ENCODE measurements around the gene RELA. TPM values are rescaled to one million over a fixed set of nuclear protein-coding genes. Genes with fewer than 3 reads are reported as not detected.
"Not testable (repeated sequence)": the region's sequence is repeated elsewhere in the genome, so short reads cannot be mapped to it uniquely, and the experiment has no call there.

Gene RELA
- total and polyA plus RNA-seq, 4 donors, result 14.5 to 57.7 (median 41.7) TPM

- H3K4me3 ChIP-seq (ENCODE audit: low read depth, low read length), result no peak overlapping the region
- peaks cover 53% of the 10 kb centered on the region for H3K36me3 ChIP-seq (ENCODE audit: control insufficient read depth, insufficient read depth, low read length)
These were observed 20.6 kb downstream of the RELA start for GRCh38 chr11:65642014-65642671.

GRCh38 chr11:65641297-65642013, 21.3 kb downstream of the RELA start:
- WGBS (ENCODE audit: insufficient coverage), result 89% methylated on average over 15 of the region's 16 CpGs
- no peaks in the 10 kb centered on the region for H3K9me3 ChIP-seq (ENCODE audit: control insufficient read depth, insufficient read depth, low read length)
- peaks cover 6% of the 10 kb centered on the region for H3K27me3 ChIP-seq (ENCODE audit: control insufficient read depth, insufficient read depth, low read length)
- peaks cover 60% of the 10 kb centered on the region for H3K36me3 ChIP-seq (ENCODE audit: control insufficient read depth, insufficient read depth, low read length)
- peaks cover 64% of the 10 kb centered on the region for H3K4me1 ChIP-seq (ENCODE audit: control insufficient read depth, insufficient read depth, low read length)
- H3K27ac ChIP-seq (ENCODE audit: low read depth, low read length), result no peak overlapping the region
- no peak overlapping the region for H3K4me3 ChIP-seq (ENCODE audit: low read depth, low read length)
- DNase-seq (ENCODE audit: low read depth in 4 of 6, low spot score in 6 of 6), result no peak

More at GRCh38 chr11:65642014-65642671, 20.6 kb downstream of the RELA start:
- Histone ChIP-seq H3K9me3 (ENCODE audit: control insufficient read depth, insufficient read depth, low read length) (no peaks in the 10 kb centered on the region), H3K27ac (ENCODE audit: low read depth, low read length) (no peak overlapping the region), H3K4me1 (ENCODE audit: control insufficient read depth, insufficient read depth, low read length) (peaks cover 60% of the 10 kb centered on the region), H3K27me3 (ENCODE audit: control insufficient read depth, insufficient read depth, low read length) (peaks cover 10% of the 10 kb centered on the region)
- DNase-seq (ENCODE audit: low read depth in 4 of 6, low spot score in 6 of 6), result peak in 1 of 6 donors; percentile 47
- 18% methylated on average over 49 of the region's 49 CpGs for WGBS (ENCODE audit: insufficient coverage)

- Histone ChIP-seq H3K27ac (ENCODE audit: low read depth, low read length) (peak overlapping the region; percentile 57), H3K9me3 (ENCODE audit: control insufficient read depth, insufficient read depth, low read length) (no peaks in the 10 kb centered on the region), H3K36me3 (ENCODE audit: control insufficient read depth, insufficient read depth, low read length) (peaks cover 60% of the 10 kb centered on the region), H3K27me3 (ENCODE audit: control insufficient read depth, insufficient read depth, low read length) (no peaks in the 10 kb centered on the region), H3K4me3 (ENCODE audit: low read depth, low read length) (no peak overlapping the region), H3K4me1 (ENCODE audit: control insufficient read depth, insufficient read depth, low read length) (peaks cover 65% of the 10 kb centered on the region)
- 86% methylated on average over 34 of the region's 35 CpGs for WGBS (ENCODE audit: insufficient coverage)
- DNase-seq (ENCODE audit: low read depth in 4 of 6, low spot score in 6 of 6), result peak in 1 of 6 donors; percentile 31
These were observed 22.0 kb downstream of the RELA start for GRCh38 chr11:65640483-65641296.

DNA sequence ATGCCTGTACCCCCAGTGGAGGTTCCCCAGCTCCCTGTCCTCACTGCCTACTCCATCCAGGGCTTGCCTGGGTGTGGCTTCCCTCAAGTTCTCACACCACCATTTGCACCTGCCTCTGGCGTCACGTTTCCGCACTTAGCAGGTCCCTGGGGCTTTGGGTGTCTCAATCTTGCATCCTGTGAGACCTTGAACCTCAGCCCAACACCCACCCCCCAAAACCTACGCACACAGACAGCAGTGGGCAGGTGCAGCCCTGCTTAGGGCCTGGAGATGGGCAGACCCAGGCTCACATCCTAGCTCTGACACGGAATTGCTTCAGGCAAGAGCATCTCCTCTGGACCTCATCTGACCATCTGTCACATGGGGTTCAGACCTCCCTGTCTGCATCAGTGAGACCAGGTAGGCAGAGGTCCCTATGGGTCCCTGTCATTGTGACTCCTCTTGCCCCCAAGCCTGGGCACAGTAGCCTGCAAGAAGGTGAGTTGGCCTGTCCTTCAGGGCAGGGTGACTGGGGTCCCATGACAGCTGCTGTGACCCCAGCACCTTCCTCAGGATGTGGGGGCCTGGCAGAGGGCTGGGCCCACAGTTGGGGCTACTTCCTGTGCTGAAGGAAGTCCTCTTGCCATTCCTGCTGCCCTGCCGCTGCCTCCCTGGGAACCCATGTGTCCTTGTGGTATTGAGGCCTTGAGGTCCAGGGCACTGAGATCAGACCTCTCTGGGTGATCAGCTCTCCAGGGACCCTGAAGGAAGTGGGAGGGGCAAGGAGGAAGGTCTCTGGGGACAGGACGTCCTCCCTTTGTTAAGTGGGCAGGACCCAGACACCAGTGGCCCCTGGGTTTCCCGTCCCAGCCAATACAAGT, 22.9 kb downstream of the RELA start:
- no peaks in the 10 kb centered on the region for H3K9me3 ChIP-seq (ENCODE audit: control insufficient read depth, insufficient read depth, low read length)
- DNase-seq (ENCODE audit: low read depth in 4 of 6, low spot score in 6 of 6), result no peak
- H3K4me3 ChIP-seq (ENCODE audit: low read depth, low read length), result peak overlapping the region; percentile 5
- H3K36me3 ChIP-seq (ENCODE audit: control insufficient read depth, insufficient read depth, low read length), result peaks cover 60% of the 10 kb centered on the region
- peak overlapping the region; percentile 61 for H3K27ac ChIP-seq (ENCODE audit: low read depth, low read length)
- 80% methylated on average over 8 of the region's 8 CpGs for WGBS (ENCODE audit: insufficient coverage)
- H3K4me1 ChIP-seq (ENCODE audit: control insufficient read depth, insufficient read depth, low read length), result peaks cover 65% of the 10 kb centered on the region
- no peaks in the 10 kb centered on the region for H3K27me3 ChIP-seq (ENCODE audit: control insufficient read depth, insufficient read depth, low read length)

DNA sequence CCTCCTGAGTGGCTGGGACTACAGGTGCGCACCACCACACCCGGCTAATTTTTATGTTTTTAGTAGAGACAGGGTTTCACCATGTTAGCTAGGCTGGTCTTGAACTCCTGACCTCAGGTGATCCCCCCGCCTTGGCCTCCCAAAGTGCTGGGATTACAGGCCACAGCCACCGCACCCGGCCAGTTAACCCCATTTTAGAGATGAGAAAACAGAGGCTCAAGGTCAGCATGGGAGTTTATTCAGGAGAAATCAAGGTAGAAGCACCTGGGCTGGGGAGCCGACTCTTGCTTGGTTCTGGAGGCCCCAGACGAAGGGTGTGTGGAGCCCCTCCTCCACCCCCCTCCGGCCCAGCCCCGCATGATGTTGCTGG, 23.5 kb downstream of the RELA start:
- H3K27me3 ChIP-seq (ENCODE audit: control insufficient read depth, insufficient read depth, low read length); H3K9me3 ChIP-seq (ENCODE audit: control insufficient read depth, insufficient read depth, low read length); DNase-seq (ENCODE audit: low read depth in 4 of 6, low spot score in 6 of 6): not testable (repeated sequence)
- Histone ChIP-seq H3K4me3 (ENCODE audit: low read depth, low read length) (peak overlapping the region; percentile 78), H3K4me1 (ENCODE audit: control insufficient read depth, insufficient read depth, low read length) (peaks cover 65% of the 10 kb centered on the region), H3K27ac (ENCODE audit: low read depth, low read length) (peak overlapping the region; percentile 95), H3K36me3 (ENCODE audit: control insufficient read depth, insufficient read depth, low read length) (peaks cover 63% of the 10 kb centered on the region)
- 84% methylated on average over 5 of the region's 9 CpGs for WGBS (ENCODE audit: insufficient coverage)

- Histone ChIP-seq H3K36me3 (ENCODE audit: control insufficient read depth, insufficient read depth, low read length) (peaks cover 76% of the 10 kb centered on the region), H3K27ac (ENCODE audit: low read depth, low read length) (peak within 1 kb of the TSS; percentile 95), H3K27me3 (ENCODE audit: control insufficient read depth, insufficient read depth, low read length) (no peaks in the 10 kb centered on the region), H3K4me1 (ENCODE audit: control insufficient read depth, insufficient read depth, low read length) (peaks cover 60% of the 10 kb centered on the region), H3K9me3 (ENCODE audit: control insufficient read depth, insufficient read depth, low read length) (no peaks in the 10 kb centered on the region), H3K4me3 (ENCODE audit: low read depth, low read length) (peak within 1 kb of the TSS; percentile 78)
- peak in 4 of 6 donors; percentile 47 to 91 (median 72) for DNase-seq (ENCODE audit: low read depth in 4 of 6, low spot score in 6 of 6)
- WGBS (ENCODE audit: insufficient coverage), result 3% methylated on average over 37 of the region's 46 CpGs
These were observed 24.8 kb downstream of the RELA start, which contains the start of gene SIPA1 for GRCh38 chr11:65637794-65638419. SIPA1 (plus strand) TSS chr11:65638101; CDS start chr11:65640922, 2,821 bp downstream.

DNA sequence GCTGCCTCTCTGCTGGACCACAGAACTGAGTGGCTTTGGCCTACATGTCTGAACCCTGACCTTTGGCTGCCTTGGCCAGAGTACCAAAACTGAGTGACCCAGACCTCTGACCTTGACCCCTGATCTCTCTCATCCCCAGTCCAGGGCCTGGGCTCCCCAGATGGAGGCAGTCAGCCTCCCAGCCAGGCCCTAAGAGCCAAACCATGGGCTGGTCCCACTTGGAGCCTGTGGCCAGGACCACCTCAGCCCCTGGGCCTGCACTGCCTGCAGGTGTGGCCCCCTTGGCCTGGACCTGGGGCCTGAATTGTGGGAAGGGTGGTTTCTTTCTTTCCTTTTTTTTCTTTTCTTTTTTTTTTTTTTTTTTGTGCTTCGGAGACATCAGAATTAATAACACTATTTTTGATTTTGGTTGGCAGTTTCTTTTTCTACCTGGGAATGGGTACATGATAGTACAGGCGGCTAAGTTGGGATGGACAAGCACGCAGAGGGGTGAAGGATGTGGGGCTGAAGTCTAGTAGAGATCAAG, 25.6 kb downstream of the RELA start:
- Histone ChIP-seq H3K4me3 (ENCODE audit: low read depth, low read length) (no peak overlapping the region), H3K9me3 (ENCODE audit: control insufficient read depth, insufficient read depth, low read length) (no peaks in the 10 kb centered on the region), H3K36me3 (ENCODE audit: control insufficient read depth, insufficient read depth, low read length) (peaks cover 77% of the 10 kb centered on the region), H3K27ac (ENCODE audit: low read depth, low read length) (peak overlapping the region; percentile 61), H3K27me3 (ENCODE audit: control insufficient read depth, insufficient read depth, low read length) (no peaks in the 10 kb centered on the region), H3K4me1 (ENCODE audit: control insufficient read depth, insufficient read depth, low read length) (peaks cover 55% of the 10 kb centered on the region)
- 90% methylated on average over 2 of the region's 3 CpGs for WGBS (ENCODE audit: insufficient coverage)
- no peak for DNase-seq (ENCODE audit: low read depth in 4 of 6, low spot score in 6 of 6)

DNA sequence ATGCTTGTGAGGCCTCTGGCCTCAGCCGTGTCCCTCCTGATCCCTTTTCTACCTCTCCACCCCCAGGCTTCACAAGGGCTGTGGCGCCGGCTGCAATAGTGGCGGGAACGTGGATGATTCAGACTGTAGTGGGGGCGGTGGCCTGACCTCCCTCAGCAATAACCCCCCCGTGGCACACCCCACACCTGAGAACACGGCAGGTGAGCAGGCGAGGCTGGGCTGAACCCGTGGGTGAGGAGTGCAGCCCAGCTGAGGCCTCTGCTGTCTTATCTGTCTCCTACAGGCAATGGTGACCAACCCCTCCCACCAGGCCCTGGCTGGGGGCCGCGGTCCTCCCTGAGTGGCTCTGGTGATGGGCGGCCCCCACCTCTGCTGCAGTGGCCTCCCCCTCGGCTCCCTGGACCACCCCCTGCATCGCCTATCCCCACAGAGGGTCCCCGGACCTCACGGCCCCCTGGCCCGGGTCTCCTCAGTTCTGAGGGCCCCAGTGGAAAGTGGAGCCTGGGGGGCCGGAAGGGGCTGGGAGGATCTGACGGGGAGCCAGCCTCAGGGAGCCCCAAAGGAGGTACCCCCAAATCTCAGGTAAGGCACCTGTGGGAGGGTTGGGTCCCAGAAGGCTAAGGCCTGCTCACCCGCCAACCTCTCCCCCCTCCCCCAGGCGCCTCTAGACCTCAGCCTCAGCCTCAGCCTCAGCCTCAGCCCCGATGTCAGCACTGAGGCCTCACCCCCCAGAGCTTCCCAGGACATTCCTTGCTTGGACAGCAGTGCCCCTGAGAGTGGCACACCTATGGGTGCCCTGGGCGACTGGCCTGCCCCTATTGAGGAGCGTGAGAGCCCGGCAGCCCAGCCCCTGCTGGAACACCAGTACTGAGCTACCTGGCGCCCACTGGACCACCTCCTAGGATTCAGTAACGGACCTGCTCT, 26.3 kb downstream of the RELA start:
- DNase-seq (ENCODE audit: low read depth in 4 of 6, low spot score in 6 of 6), result no peak
- H3K9me3 ChIP-seq (ENCODE audit: control insufficient read depth, insufficient read depth, low read length), result no peaks in the 10 kb centered on the region
- 94% methylated on average over 22 of the region's 28 CpGs for WGBS (ENCODE audit: insufficient coverage)
- H3K4me1 ChIP-seq (ENCODE audit: control insufficient read depth, insufficient read depth, low read length), result peaks cover 47% of the 10 kb centered on the region
- no peak overlapping the region for H3K4me3 ChIP-seq (ENCODE audit: low read depth, low read length)
- peaks cover 80% of the 10 kb centered on the region for H3K36me3 ChIP-seq (ENCODE audit: control insufficient read depth, insufficient read depth, low read length)
- H3K27ac ChIP-seq (ENCODE audit: low read depth, low read length), result no peak overlapping the region
- no peaks in the 10 kb centered on the region for H3K27me3 ChIP-seq (ENCODE audit: control insufficient read depth, insufficient read depth, low read length)
